ENCODE measurements around the gene TMEM125. TPM values are rescaled to one million over a fixed set of nuclear protein-coding genes. Genes with fewer than 3 reads are reported as not detected.

The TMEM125 gene
- total RNA-seq, 1 experiment from 2014 or later, result 21.5 TPM

DNA sequence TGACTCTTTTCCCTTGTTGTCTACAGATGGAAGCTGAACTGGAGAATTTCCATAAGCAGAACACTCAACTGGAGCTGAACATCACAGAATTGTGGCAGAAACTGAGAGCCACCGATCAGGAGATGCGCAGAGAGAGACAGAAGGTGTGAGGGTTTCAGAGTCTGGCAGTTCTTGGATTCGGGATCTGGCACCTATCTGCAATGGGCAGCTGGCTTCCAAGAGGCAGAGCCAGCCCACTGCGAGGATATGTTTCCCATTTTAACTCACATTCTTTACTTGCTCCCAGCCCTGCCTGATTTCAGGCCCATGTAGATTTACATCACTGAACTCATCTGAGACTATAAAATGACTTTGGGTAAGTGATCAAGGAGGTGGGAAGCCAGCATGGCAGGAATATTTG lies 37.3 kb upstream of the TMEM125 start (continued):
- TF ChIP-seq, protein P1, sequence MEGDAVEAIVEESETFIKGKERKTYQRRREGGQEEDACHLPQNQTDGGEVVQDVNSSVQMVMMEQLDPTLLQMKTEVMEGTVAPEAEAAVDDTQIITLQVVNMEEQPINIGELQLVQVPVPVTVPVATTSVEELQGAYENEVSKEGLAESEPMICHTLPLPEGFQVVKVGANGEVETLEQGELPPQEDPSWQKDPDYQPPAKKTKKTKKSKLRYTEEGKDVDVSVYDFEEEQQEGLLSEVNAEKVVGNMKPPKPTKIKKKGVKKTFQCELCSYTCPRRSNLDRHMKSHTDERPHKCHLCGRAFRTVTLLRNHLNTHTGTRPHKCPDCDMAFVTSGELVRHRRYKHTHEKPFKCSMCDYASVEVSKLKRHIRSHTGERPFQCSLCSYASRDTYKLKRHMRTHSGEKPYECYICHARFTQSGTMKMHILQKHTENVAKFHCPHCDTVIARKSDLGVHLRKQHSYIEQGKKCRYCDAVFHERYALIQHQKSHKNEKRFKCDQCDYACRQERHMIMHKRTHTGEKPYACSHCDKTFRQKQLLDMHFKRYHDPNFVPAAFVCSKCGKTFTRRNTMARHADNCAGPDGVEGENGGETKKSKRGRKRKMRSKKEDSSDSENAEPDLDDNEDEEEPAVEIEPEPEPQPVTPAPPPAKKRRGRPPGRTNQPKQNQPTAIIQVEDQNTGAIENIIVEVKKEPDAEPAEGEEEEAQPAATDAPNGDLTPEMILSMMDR (IDR thresholded peaks at IDR 0.05), result no peak
- no peak for TF ChIP-seq ZNF219 (CRISPR knock-in tag; IDR thresholded peaks at IDR 0.05; ENCODE audit: borderline replicate concordance)
- TF ChIP-seq, protein P2, sequence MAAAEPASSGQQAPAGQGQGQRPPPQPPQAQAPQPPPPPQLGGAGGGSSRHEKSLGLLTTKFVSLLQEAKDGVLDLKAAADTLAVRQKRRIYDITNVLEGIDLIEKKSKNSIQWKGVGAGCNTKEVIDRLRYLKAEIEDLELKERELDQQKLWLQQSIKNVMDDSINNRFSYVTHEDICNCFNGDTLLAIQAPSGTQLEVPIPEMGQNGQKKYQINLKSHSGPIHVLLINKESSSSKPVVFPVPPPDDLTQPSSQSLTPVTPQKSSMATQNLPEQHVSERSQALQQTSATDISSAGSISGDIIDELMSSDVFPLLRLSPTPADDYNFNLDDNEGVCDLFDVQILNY (CRISPR knock-in tag; IDR thresholded peaks at IDR 0.05), result no peak
- TF ChIP-seq, protein P3, sequence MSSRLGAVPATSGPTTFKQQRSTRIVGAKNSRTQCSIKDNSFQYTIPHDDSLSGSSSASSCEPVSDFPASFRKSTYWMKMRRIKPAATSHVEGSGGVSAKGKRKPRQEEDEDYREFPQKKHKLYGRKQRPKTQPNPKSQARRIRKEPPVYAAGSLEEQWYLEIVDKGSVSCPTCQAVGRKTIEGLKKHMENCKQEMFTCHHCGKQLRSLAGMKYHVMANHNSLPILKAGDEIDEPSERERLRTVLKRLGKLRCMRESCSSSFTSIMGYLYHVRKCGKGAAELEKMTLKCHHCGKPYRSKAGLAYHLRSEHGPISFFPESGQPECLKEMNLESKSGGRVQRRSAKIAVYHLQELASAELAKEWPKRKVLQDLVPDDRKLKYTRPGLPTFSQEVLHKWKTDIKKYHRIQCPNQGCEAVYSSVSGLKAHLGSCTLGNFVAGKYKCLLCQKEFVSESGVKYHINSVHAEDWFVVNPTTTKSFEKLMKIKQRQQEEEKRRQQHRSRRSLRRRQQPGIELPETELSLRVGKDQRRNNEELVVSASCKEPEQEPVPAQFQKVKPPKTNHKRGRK (CRISPR knock-in tag; IDR thresholded peaks at IDR 0.05; ENCODE audit: borderline replicate concordance), result no peak
- TF ChIP-seq ZNF423 (CRISPR knock-in tag; IDR thresholded peaks at IDR 0.05), result no peak
- TF ChIP-seq CREB1 (CRISPR knock-in tag; IDR thresholded peaks at IDR 0.05), result no peak
- TF ChIP-seq, protein P4, sequence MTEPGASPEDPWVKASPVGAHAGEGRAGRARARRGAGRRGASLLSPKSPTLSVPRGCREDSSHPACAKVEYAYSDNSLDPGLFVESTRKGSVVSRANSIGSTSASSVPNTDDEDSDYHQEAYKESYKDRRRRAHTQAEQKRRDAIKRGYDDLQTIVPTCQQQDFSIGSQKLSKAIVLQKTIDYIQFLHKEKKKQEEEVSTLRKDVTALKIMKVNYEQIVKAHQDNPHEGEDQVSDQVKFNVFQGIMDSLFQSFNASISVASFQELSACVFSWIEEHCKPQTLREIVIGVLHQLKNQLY (CRISPR knock-in tag; IDR thresholded peaks at IDR 0.05), result no peak

DNA sequence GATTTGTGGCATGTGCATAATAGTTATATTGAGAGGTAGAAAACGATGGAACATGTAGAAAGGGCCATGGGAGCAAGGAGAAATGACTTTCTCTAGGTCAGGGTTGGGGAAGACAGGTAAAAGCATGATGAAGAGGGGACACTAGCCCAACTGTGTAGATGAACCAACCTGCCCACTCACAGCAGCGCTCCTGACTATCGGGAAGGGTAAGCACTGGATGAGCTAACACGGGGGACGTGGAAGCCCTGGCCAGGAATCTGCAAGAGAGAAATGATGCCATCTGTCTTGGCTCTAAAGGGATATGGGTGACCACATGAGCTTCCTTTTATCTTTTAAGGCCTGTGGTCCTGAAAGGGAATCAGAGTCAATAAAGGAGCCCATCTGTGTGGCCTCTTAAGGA lies 36.2 kb upstream of the TMEM125 start:
- Mint-ChIP-seq H3K4me3 (no peak overlapping the region), H3K9me3 (no peaks in the 10 kb centered on the region), H3K27me3 (ENCODE audit: low read depth) (no peaks in the 10 kb centered on the region; the same call in 1 of the 2 replicates), H3K36me3 (no peaks in the 10 kb centered on the region), H3K4me1 (peaks cover 9% of the 10 kb centered on the region), H3K27ac (no peak overlapping the region)
- DNase-seq (ENCODE audit: low spot score) (no peak), ATAC-seq (no peak)
- POLR2A ChIA-PET, result no interaction called here
- TF ChIP-seq, protein P5, sequence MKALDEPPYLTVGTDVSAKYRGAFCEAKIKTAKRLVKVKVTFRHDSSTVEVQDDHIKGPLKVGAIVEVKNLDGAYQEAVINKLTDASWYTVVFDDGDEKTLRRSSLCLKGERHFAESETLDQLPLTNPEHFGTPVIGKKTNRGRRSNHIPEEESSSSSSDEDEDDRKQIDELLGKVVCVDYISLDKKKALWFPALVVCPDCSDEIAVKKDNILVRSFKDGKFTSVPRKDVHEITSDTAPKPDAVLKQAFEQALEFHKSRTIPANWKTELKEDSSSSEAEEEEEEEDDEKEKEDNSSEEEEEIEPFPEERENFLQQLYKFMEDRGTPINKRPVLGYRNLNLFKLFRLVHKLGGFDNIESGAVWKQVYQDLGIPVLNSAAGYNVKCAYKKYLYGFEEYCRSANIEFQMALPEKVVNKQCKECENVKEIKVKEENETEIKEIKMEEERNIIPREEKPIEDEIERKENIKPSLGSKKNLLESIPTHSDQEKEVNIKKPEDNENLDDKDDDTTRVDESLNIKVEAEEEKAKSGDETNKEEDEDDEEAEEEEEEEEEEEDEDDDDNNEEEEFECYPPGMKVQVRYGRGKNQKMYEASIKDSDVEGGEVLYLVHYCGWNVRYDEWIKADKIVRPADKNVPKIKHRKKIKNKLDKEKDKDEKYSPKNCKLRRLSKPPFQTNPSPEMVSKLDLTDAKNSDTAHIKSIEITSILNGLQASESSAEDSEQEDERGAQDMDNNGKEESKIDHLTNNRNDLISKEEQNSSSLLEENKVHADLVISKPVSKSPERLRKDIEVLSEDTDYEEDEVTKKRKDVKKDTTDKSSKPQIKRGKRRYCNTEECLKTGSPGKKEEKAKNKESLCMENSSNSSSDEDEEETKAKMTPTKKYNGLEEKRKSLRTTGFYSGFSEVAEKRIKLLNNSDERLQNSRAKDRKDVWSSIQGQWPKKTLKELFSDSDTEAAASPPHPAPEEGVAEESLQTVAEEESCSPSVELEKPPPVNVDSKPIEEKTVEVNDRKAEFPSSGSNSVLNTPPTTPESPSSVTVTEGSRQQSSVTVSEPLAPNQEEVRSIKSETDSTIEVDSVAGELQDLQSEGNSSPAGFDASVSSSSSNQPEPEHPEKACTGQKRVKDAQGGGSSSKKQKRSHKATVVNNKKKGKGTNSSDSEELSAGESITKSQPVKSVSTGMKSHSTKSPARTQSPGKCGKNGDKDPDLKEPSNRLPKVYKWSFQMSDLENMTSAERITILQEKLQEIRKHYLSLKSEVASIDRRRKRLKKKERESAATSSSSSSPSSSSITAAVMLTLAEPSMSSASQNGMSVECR (CRISPR knock-in tag; IDR thresholded peaks at IDR 0.05; ENCODE audit: borderline replicate concordance), result no peak
- no peak for TF ChIP-seq NR3C1 (CRISPR knock-in tag; conservative IDR thresholded peaks at IDR 0.05; ENCODE audit: low read depth)
- CTCF ChIA-PET, result interaction anchor here (7.6 kb wide), 1 partner anchor 181 kb away, joined by 40 read pairs; no protein-coding TSS in a partner anchor

DNA sequence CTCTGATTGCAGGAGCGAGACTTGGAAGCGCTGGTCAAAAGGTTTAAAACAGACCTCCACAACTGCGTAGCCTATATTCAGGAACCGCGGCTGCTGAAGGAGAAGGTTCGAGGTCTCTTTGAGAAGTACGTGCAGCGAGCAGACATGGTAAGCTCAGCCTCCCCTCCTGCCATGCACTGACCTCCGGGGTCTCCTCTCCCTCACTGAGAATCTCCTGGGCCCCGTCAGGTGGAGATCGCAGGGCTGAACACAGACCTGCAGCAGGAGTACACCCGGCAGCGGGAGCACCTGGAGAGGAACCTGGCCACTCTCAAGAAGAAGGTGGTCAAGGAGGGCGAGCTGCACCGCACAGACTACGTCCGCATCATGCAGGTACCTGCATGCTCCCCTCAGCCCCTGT lies 35.5 kb upstream of the TMEM125 start:
- ATAC-seq, result no peak
- no peaks in the 10 kb centered on the region for H3K36me3 Mint-ChIP-seq
- no peak for DNase-seq (ENCODE audit: low spot score)
- no peaks in the 10 kb centered on the region; the same call in 1 of the 2 replicates for H3K27me3 Mint-ChIP-seq (ENCODE audit: low read depth)
- H3K4me1 Mint-ChIP-seq, result peaks cover 9% of the 10 kb centered on the region
- CTCF ChIA-PET, result interaction anchor here (1.0 to 7.6 kb wide), 2 partner anchors 61 to 180 kb away, joined by 3 to 40 read pairs; no protein-coding TSS in a partner anchor
- H3K4me3 Mint-ChIP-seq, result no peak overlapping the region
- H3K9me3 Mint-ChIP-seq, result no peaks in the 10 kb centered on the region
- H3K27ac Mint-ChIP-seq, result no peak overlapping the region
- POLR2A ChIA-PET, result no interaction called here
- TF ChIP-seq ZNF138 (CRISPR knock-in tag; conservative IDR thresholded peaks at IDR 0.05) (no peak), MXD4 (CRISPR knock-in tag; IDR thresholded peaks at IDR 0.05; ENCODE audit: borderline replicate concordance) (no peak)
- TF ChIP-seq, protein P6, sequence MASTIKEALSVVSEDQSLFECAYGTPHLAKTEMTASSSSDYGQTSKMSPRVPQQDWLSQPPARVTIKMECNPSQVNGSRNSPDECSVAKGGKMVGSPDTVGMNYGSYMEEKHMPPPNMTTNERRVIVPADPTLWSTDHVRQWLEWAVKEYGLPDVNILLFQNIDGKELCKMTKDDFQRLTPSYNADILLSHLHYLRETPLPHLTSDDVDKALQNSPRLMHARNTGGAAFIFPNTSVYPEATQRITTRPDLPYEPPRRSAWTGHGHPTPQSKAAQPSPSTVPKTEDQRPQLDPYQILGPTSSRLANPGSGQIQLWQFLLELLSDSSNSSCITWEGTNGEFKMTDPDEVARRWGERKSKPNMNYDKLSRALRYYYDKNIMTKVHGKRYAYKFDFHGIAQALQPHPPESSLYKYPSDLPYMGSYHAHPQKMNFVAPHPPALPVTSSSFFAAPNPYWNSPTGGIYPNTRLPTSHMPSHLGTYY (CRISPR knock-in tag; IDR thresholded peaks at IDR 0.05), result no peak

Measured in WTC11 (cell line).